ENCODE results near the gene MAP3K20.
"Not testable (repeated sequence)": the region's sequence is repeated elsewhere in the genome, so short reads cannot be mapped to it uniquely, and the experiment has no call there.

The MAP3K20 gene

GRCh38 chr2:173278794-173279526 is 203.3 kb downstream of the MAP3K20 start:
- no peaks in the 10 kb centered on the region for H3K36me3 ChIP-seq
- peaks cover 6 to 12% of the 10 kb centered on the region in 2 experiments for H3K4me1 ChIP-seq (ENCODE audit: control insufficient read depth in 1 of 2, insufficient read depth in 1 of 2, low read depth in 1 of 2, low read length in 1 of 2)
- H3K9me3 ChIP-seq: no peaks in the 10 kb centered on the region
- no peak overlapping the region for H3K27ac ChIP-seq
- no peak overlapping the region for H3K4me3 ChIP-seq (ENCODE audit: low read depth in 1 of 2, low read length in 1 of 2)
- TF ChIP-seq CTCF (IDR thresholded peaks at IDR 0.05): no peak
- peaks cover 95% of the 10 kb centered on the region for H3K27me3 ChIP-seq

GRCh38 chr2:173279527-173279868 is 203.9 kb downstream of the MAP3K20 start:
- H3K27ac ChIP-seq: no peak overlapping the region
- peaks cover 6 to 12% of the 10 kb centered on the region in 2 experiments for H3K4me1 ChIP-seq (ENCODE audit: control insufficient read depth in 1 of 2, insufficient read depth in 1 of 2, low read depth in 1 of 2, low read length in 1 of 2)
- no peak for TF ChIP-seq CTCF (IDR thresholded peaks at IDR 0.05)
- no peak overlapping the region for H3K4me3 ChIP-seq (ENCODE audit: low read depth in 1 of 2, low read length in 1 of 2)
- peaks cover 93% of the 10 kb centered on the region for H3K27me3 ChIP-seq
- no peaks in the 10 kb centered on the region for H3K36me3 ChIP-seq
- no peaks in the 10 kb centered on the region for H3K9me3 ChIP-seq

- Histone ChIP-seq H3K9me3 (no peaks in the 10 kb centered on the region), H3K4me3 (ENCODE audit: low read depth in 1 of 2, low read length in 1 of 2) (no peak overlapping the region), H3K4me1 (ENCODE audit: control insufficient read depth in 1 of 2, insufficient read depth in 1 of 2, low read depth in 1 of 2, low read length in 1 of 2) (peaks cover 6 to 12% of the 10 kb centered on the region in 2 experiments), H3K27me3 (peaks cover 92% of the 10 kb centered on the region), H3K36me3 (no peaks in the 10 kb centered on the region), H3K27ac (no peak overlapping the region)
- no peak for TF ChIP-seq CTCF (IDR thresholded peaks at IDR 0.05)
Observed at GRCh38 chr2:173280853-173281252, 205.2 kb downstream of the MAP3K20 start.

GRCh38 chr2:173281898-173282297 is 206.3 kb downstream of the MAP3K20 start:
- H3K4me3 ChIP-seq (ENCODE audit: low read depth in 1 of 2, low read length in 1 of 2); H3K36me3 ChIP-seq; H3K27ac ChIP-seq; H3K9me3 ChIP-seq: not testable (repeated sequence)
- H3K27me3 ChIP-seq: peaks cover 86% of the 10 kb centered on the region
- H3K4me1 ChIP-seq (ENCODE audit: control insufficient read depth in 1 of 2, insufficient read depth in 1 of 2, low read depth in 1 of 2, low read length in 1 of 2): peaks cover 6 to 12% of the 10 kb centered on the region in 2 experiments

- no peak for TF ChIP-seq CTCF (IDR thresholded peaks at IDR 0.05)
- H3K27me3 ChIP-seq: peaks cover 76% of the 10 kb centered on the region
- no peaks in the 10 kb centered on the region for H3K36me3 ChIP-seq
- H3K27ac ChIP-seq: no peak overlapping the region
- H3K9me3 ChIP-seq: no peaks in the 10 kb centered on the region
- H3K4me1 ChIP-seq (ENCODE audit: control insufficient read depth in 1 of 2, insufficient read depth in 1 of 2, low read depth in 1 of 2, low read length in 1 of 2): peaks cover 6 to 12% of the 10 kb centered on the region in 2 experiments
- H3K4me3 ChIP-seq (ENCODE audit: low read depth in 1 of 2, low read length in 1 of 2): no peak overlapping the region
Observed at GRCh38 chr2:173282795-173283545, 207.3 kb downstream of the MAP3K20 start.

- no peaks in the 10 kb centered on the region for H3K9me3 ChIP-seq
- H3K27me3 ChIP-seq: peaks cover 45% of the 10 kb centered on the region
- no peaks in the 10 kb centered on the region for H3K36me3 ChIP-seq
- H3K4me1 ChIP-seq (ENCODE audit: control insufficient read depth in 1 of 2, insufficient read depth in 1 of 2, low read depth in 1 of 2, low read length in 1 of 2): no peaks in the 10 kb centered on the region
- no peak overlapping the region for H3K27ac ChIP-seq
- H3K4me3 ChIP-seq (ENCODE audit: low read depth in 1 of 2, low read length in 1 of 2): no peak overlapping the region
- no peak for TF ChIP-seq CTCF (IDR thresholded peaks at IDR 0.05)
Observed at GRCh38 chr2:173286153-173286809, 210.6 kb downstream of the MAP3K20 start.

Measured in neutrophil (primary cell).